Stomach (tissue), 9 donors: ENCODE measurements around the gene ARFGEF3. TPM values are rescaled to one million over a fixed set of nuclear protein-coding genes. Genes with fewer than 3 reads are reported as not detected.

Experiments used
- DNase-seq, 2 donors: peaks; one replicate each; pipeline versions ENCODE4 v3.0.0 to v3.0.0-alpha.2; 2013 to 2019
- H3K27ac ChIP-seq, 5 donors: fragments of 200-600 bp in 4 of 5; sonication (generic) in 4 of 5; one replicate each; pipeline ENCODE4 v1.5.1; 2013 to 2019; ENCODE audit warnings: mild to moderate bottlenecking in 1 of 5, moderate library complexity in 1 of 5
- H3K27me3 ChIP-seq, 3 donors: fragments of 200-600 bp; sonication (generic); one replicate each; pipeline ENCODE4 v1.5.1; 2017 to 2019; ENCODE audit warnings: mixed run types in 1 of 3
- H3K36me3 ChIP-seq, 4 donors: fragments of 200-600 bp; sonication (generic); 1 replicate in 3 of 4; 2 replicates in 1 of 4; pipeline ENCODE4 v1.5.1; 2016 to 2019
- H3K4me1 ChIP-seq, 4 donors: fragments of 200-600 bp; sonication (generic); one replicate each; pipeline ENCODE4 v1.5.1; 2016 to 2019
- H3K4me3 ChIP-seq, 4 donors: fragments of 200-600 bp; sonication (generic) in 3 of 4; one replicate each; pipeline ENCODE4 v1.5.1; 2016 to 2019; ENCODE audit warnings: mild to moderate bottlenecking in 1 of 4
- H3K9me3 ChIP-seq, 4 donors: fragments of 200-600 bp; sonication (generic); one replicate each; pipeline ENCODE4 v1.5.1; 2016 to 2019
- EP300 ChIP-seq: sonication (generic); formaldehyde crosslinking; IDR thresholded peaks from one replicate; pipeline ENCODE4 v1.6.1; 2017; ENCODE audit warnings: antibody characterized with exemption
- POLR2A ChIP-seq, 4 donors: fragments of 450-650 bp; IDR thresholded peaks; one replicate each; pipeline ENCODE4 v1.6.1; 2016; ENCODE audit warnings: antibody characterized with exemption in 4 of 4, control low read depth in 2 of 4, mild to moderate bottlenecking in 1 of 4, moderate library complexity in 1 of 4
- POLR2AphosphoS5 ChIP-seq, 3 donors: sonication (generic); formaldehyde crosslinking; IDR thresholded peaks; one replicate each; pipeline ENCODE4 v1.6.1; 2016; ENCODE audit warnings: antibody characterized with exemption in 3 of 3
- WGBS, 5 donors: extraction: QIAGEN DNeasy Blood & Tissue Kit in 3 of 5; methylation state at CpG; one replicate each; pipeline versions ENCODE4 v1.1.5 to v1.1.7; 2013 to 2018; 5-methylcytosine and 5-hydroxymethylcytosine counted together
- intact Hi-C: fragments of 100-400 bp; cut with DNase I; formaldehyde crosslinking; loops from one replicate; pipeline ENCODE4 v1.15.1; 2023; ENCODE audit warnings: low total_unique reads
- polyA plus RNA-seq, 3 donors: library from polyadenylated mRNA; stranded (reverse); fragments of 200-250 nt; gene quantifications; one replicate each; pipeline ENCODE4 v1.2.3, GENCODE V29; 2013
- total RNA-seq, 5 donors: library from RNA; depleted of rRNA; stranded (reverse); fragments of >200 nt; gene quantifications; one replicate each; pipeline versions ENCODE4 v1.1.0 to v1.2.3, GENCODE V29; 2014 to 2016
- TF ChIP-seq, protein P1 (sequence below), 7 experiments: fragments of 450-650 bp in 4 of 7; fragments of 200-600 bp in 3 of 7; sonication (generic) in 3 of 7; IDR thresholded peaks; one replicate each; pipeline ENCODE4 v1.5.1; 2016 to 2019; ENCODE audit warnings: antibody characterized with exemption in 7 of 7, control low read depth in 2 of 7, mild to moderate bottlenecking in 1 of 7
- donor health status: healthy with polysubstance abuse.
- donor health status: Bipolar disorder and iron deficiency.
- donor health status: healthy.

ARFGEF3 gene
- total and polyA plus RNA-seq, 8 donors, result 3.2 to 44.6 (median 13.2) TPM

- Histone ChIP-seq H3K36me3 (no peaks in the 10 kb centered on the region), H3K27me3 (no peaks in the 10 kb centered on the region), H3K9me3 (no peaks in the 10 kb centered on the region), H3K4me1 (peaks cover 24 to 65% (median 38%) of the 10 kb centered on the region in 4 donors), H3K27ac (peak overlapping the region; percentile 5 to 88 (median 56)), H3K4me3 (no peak overlapping the region)
- peak in 1 of 2 donors; percentile 47 for DNase-seq
- 48 to 72% (median 57%) methylated on average over 2 of the region's 2 CpGs for WGBS, 5 donors
- TF ChIP-seq EP300 (no peak), POLR2A (IDR thresholded peaks at IDR 0.05) (no peak), POLR2AphosphoS5 (IDR thresholded peaks at IDR 0.05) (no peak)
- TF ChIP-seq, protein P1, sequence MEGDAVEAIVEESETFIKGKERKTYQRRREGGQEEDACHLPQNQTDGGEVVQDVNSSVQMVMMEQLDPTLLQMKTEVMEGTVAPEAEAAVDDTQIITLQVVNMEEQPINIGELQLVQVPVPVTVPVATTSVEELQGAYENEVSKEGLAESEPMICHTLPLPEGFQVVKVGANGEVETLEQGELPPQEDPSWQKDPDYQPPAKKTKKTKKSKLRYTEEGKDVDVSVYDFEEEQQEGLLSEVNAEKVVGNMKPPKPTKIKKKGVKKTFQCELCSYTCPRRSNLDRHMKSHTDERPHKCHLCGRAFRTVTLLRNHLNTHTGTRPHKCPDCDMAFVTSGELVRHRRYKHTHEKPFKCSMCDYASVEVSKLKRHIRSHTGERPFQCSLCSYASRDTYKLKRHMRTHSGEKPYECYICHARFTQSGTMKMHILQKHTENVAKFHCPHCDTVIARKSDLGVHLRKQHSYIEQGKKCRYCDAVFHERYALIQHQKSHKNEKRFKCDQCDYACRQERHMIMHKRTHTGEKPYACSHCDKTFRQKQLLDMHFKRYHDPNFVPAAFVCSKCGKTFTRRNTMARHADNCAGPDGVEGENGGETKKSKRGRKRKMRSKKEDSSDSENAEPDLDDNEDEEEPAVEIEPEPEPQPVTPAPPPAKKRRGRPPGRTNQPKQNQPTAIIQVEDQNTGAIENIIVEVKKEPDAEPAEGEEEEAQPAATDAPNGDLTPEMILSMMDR (IDR thresholded peaks at IDR 0.05), result no peak
- intact Hi-C loops, result no loop called here
Observed at GRCh38 chr6:138234363-138234762, 72.6 kb downstream of the ARFGEF3 start.

DNA sequence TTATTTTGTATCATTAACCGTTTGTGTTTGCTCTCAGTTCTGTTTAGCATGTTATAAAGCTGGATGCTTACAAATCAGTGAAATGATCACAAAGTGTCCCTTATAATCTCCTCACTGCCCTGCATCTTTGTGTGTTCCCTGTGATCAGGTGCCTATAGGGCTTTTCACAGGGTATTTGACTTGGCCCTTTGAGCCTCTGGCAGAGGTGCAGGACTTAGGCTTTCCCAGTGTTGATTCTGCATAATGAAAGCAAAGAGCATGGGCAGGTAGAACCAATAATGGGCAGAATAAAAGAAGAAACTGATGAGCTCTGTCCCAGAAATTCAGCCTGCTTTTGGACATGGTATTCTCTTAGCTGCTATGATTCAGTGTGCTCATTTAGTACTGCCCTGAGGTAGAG lies 73.5 kb downstream of the ARFGEF3 start:
- no peaks in the 10 kb centered on the region for H3K27me3 ChIP-seq
- intact Hi-C loops, result no loop called here
- H3K4me3 ChIP-seq, result no peak overlapping the region
- no peaks in the 10 kb centered on the region for H3K9me3 ChIP-seq
- no peaks in the 10 kb centered on the region for H3K36me3 ChIP-seq
- peak overlapping the region in 3 of 5 donors; percentile 4 to 88 (median 31) for H3K27ac ChIP-seq
- DNase-seq, result peak in 1 of 2 donors; percentile 60
- 24 to 52% (median 31%) methylated on average over 1 of the region's 1 CpG for WGBS, 5 donors
- peaks cover 19 to 59% (median 32%) of the 10 kb centered on the region in 4 donors for H3K4me1 ChIP-seq
- TF ChIP-seq EP300 (no peak), POLR2AphosphoS5 (IDR thresholded peaks at IDR 0.05) (no peak), POLR2A (IDR thresholded peaks at IDR 0.05) (no peak)
- TF ChIP-seq, protein P1 (IDR thresholded peaks at IDR 0.05), result no peak

- no peaks in the 10 kb centered on the region for H3K36me3 ChIP-seq
- TF ChIP-seq, protein P1 (IDR thresholded peaks at IDR 0.05), result no peak
- no peak for TF ChIP-seq EP300
- TF ChIP-seq POLR2AphosphoS5 (IDR thresholded peaks at IDR 0.05), result no peak
- TF ChIP-seq POLR2A (IDR thresholded peaks at IDR 0.05), result no peak
- H3K27ac ChIP-seq, result peak overlapping the region in 2 of 5 donors; percentile 4 to 31
- intact Hi-C loops, result no loop called here
- H3K4me3 ChIP-seq, result no peak overlapping the region
- 56 to 77% (median 67%) methylated on average over 1 of the region's 1 CpG for WGBS, 5 donors
- H3K9me3 ChIP-seq, result no peaks in the 10 kb centered on the region
- peaks cover 15 to 59% (median 30%) of the 10 kb centered on the region in 4 donors for H3K4me1 ChIP-seq
- DNase-seq, result no peak
- no peaks in the 10 kb centered on the region for H3K27me3 ChIP-seq
Observed at GRCh38 chr6:138235693-138236092, 74.0 kb downstream of the ARFGEF3 start.

GRCh38 chr6:138237463-138237862 lies 75.7 kb downstream of the ARFGEF3 start:
- H3K9me3 ChIP-seq, result no peaks in the 10 kb centered on the region
- TF ChIP-seq POLR2A (IDR thresholded peaks at IDR 0.05), result no peak
- H3K27ac ChIP-seq, result peak overlapping the region in 2 of 5 donors; percentile 0 to 27
- no peak for DNase-seq
- H3K4me3 ChIP-seq, result no peak overlapping the region
- H3K36me3 ChIP-seq, result no peaks in the 10 kb centered on the region
- no peaks in the 10 kb centered on the region for H3K27me3 ChIP-seq
- 90 to 100% (median 95%) methylated on average over 2 of the region's 2 CpGs for WGBS, 5 donors
- H3K4me1 ChIP-seq, result peaks cover 6 to 54% (median 24%) of the 10 kb centered on the region in 4 donors
- intact Hi-C loops, result no loop called here

DNA sequence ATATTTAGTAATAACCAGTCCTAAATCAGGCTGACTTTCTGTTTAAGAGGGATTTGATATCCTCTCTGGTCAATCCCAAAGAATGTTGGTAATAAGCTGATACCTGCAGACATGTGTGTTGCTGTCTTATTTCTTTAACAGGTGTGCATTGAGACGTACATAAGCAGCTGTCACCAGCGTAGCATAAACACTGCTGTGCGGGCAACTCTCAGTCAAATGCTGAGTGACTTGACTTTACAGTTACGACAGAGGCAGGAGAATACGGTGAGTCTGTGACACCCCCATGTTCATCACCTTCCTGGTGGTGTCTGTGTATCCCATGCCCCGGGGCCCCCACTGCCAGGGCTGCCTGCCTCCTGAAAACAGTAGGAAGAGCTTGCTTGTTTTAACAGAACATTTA lies 76.6 kb downstream of the ARFGEF3 start:
- Histone ChIP-seq H3K36me3 (no peaks in the 10 kb centered on the region), H3K27ac (peak overlapping the region in 3 of 5 donors; percentile 25 to 30 (median 27)), H3K4me1 (peaks cover 0 to 46% (median 18%) of the 10 kb centered on the region in 4 donors), H3K27me3 (no peaks in the 10 kb centered on the region), H3K9me3 (no peaks in the 10 kb centered on the region), H3K4me3 (no peak overlapping the region)
- TF ChIP-seq, protein P1 (IDR thresholded peaks at IDR 0.05), result no peak
- TF ChIP-seq POLR2AphosphoS5 (IDR thresholded peaks at IDR 0.05) (no peak), POLR2A (IDR thresholded peaks at IDR 0.05) (no peak), EP300 (no peak)
- intact Hi-C loops, result no loop called here
- 83 to 89% (median 84%) methylated on average over 6 of the region's 6 CpGs for WGBS, 5 donors
- DNase-seq, result no peak
